Hepatocyte (in vitro differentiated cells): ENCODE data around the gene EXOC7. TPM values are rescaled to one million over a fixed set of nuclear protein-coding genes. Genes with fewer than 3 reads are reported as not detected.

Experiments
- DNase-seq: peaks from one replicate; pipeline ENCODE4 v3.0.0-alpha.2; 2016; ENCODE audit warnings: low spot score
- H2AFZ ChIP-seq: fragments of 200-600 bp; sonication (generic); 2 replicates; pipeline ENCODE4 v1.6.0; 2016; ENCODE audit warnings: antibody characterized with exemption, mild to moderate bottlenecking
- H3K27ac ChIP-seq: fragments of 200-600 bp; sonication (generic); 2 replicates; pipeline ENCODE4 v1.5.1; 2016; ENCODE audit warnings: mild to moderate bottlenecking
- H3K27me3 ChIP-seq: fragments of 200-600 bp; sonication (generic); 2 replicates; pipeline ENCODE4 v1.6.1; 2016
- H3K36me3 ChIP-seq: fragments of 200-600 bp; sonication (generic); replicated peaks from 2 replicates; pipeline ENCODE4 v1.5.1; 2016; ENCODE audit warnings: low read depth; ENCODE audit not compliant: insufficient read depth
- H3K4me1 ChIP-seq: fragments of 200-600 bp; sonication (generic); 2 replicates; pipeline ENCODE4 v1.5.1; 2016; ENCODE audit warnings: mild to moderate bottlenecking, moderate library complexity; ENCODE audit not compliant: insufficient read depth
- H3K4me2 ChIP-seq: fragments of 200-600 bp; sonication (generic); 2 replicates; pipeline ENCODE4 v1.6.0; 2016
- H3K4me3 ChIP-seq: fragments of 200-600 bp; sonication (generic); 2 replicates; pipeline ENCODE4 v1.5.1; 2016; ENCODE audit warnings: mild to moderate bottlenecking
- H3K79me2 ChIP-seq: fragments of 200-600 bp; sonication (generic); 2 replicates; pipeline ENCODE4 v1.6.0; 2017; ENCODE audit warnings: mild to moderate bottlenecking
- H3K9me2 ChIP-seq: fragments of 200-600 bp; sonication (generic); replicated peaks from 2 replicates; pipeline ENCODE4 v1.6.0; 2017; ENCODE audit warnings: mild to moderate bottlenecking; ENCODE audit not compliant: insufficient read depth
- H3K9me3 ChIP-seq: fragments of 200-600 bp; sonication (generic); 2 replicates; pipeline ENCODE4 v1.5.1; 2016; ENCODE audit warnings: low read depth, mild to moderate bottlenecking
- H4K20me1 ChIP-seq: fragments of 200-600 bp; sonication (generic); 2 replicates; pipeline ENCODE4 v1.6.0; 2016; ENCODE audit warnings: mild to moderate bottlenecking; ENCODE audit not compliant: insufficient read depth, poor library complexity, severe bottlenecking
- EZH2 ChIP-seq: fragments of 200-600 bp; sonication (generic); IDR thresholded peaks from 2 replicates; pipeline ENCODE4 v1.6.1; 2016; ENCODE audit warnings: antibody characterized with exemption, mild to moderate bottlenecking, borderline replicate concordance
- EZH2phosphoT487 ChIP-seq: fragments of 200-600 bp; sonication (generic); IDR thresholded peaks from one replicate; pipeline ENCODE4 v1.6.1; 2018; ENCODE audit warnings: antibody characterized with exemption, mild to moderate bottlenecking, low read depth, moderate library complexity; ENCODE audit not compliant: unreplicated experiment, severe bottlenecking
- WGBS: methylation state at CpG from one replicate; pipeline ENCODE4 v1.1.6; 2016; ENCODE audit warnings: low lambda C conversion rate; ENCODE audit errors: missing lambda C conversion rate; 5-methylcytosine and 5-hydroxymethylcytosine counted together
- polyA plus RNA-seq: library from polyadenylated mRNA; unstranded; fragments of >200 nt; fragmentation: Nextera tagmentation; extraction: Ambion mirVana; gene quantifications from 2 replicates; pipeline ENCODE4 v1.2.1, GENCODE V29; 2016
- total RNA-seq: library from RNA; depleted of rRNA; stranded (reverse); fragments of >200 nt; gene quantifications from 2 replicates; pipeline ENCODE4 v1.2.3, GENCODE V29; 2014
- TF ChIP-seq, protein P1 (sequence below): fragments of 200-600 bp; sonication (generic); IDR thresholded peaks from 2 replicates; pipeline ENCODE4 v1.5.1; 2016; ENCODE audit warnings: antibody characterized with exemption, mild to moderate bottlenecking; ENCODE audit not compliant: poor library complexity

The EXOC7 gene
- total and polyA plus RNA-seq, 2 experiments from 2014 or later: 92.9 to 95.6 TPM

- peak overlapping the region; percentile 97 for H3K4me2 ChIP-seq
- H3K36me3 ChIP-seq: no peaks in the 10 kb centered on the region
- no peak overlapping the region for H3K4me3 ChIP-seq
Measured at GRCh38 chr17:76138896-76139752, 35.5 kb upstream of the EXOC7 start.

GRCh38 chr17:76138234-76138895 is 34.8 kb upstream of the EXOC7 start:
- Histone ChIP-seq H3K36me3 (no peaks in the 10 kb centered on the region), H3K79me2 (no peaks in the 10 kb centered on the region), H3K4me2 (peak overlapping the region; percentile 73), H3K4me1 (peaks cover 34% of the 10 kb centered on the region), H3K9me3 (no peaks in the 10 kb centered on the region), H3K4me3 (no peak overlapping the region), H3K27me3 (peaks cover 69% of the 10 kb centered on the region), H3K27ac (peak overlapping the region; percentile 83), H2AFZ (peak overlapping the region; percentile 31), H3K9me2 (no peaks in the 10 kb centered on the region), H4K20me1 (no peaks in the 10 kb centered on the region)
- peak; percentile 78 for DNase-seq
- WGBS: 6% methylated on average over 20 of the region's 23 CpGs
- TF ChIP-seq EZH2phosphoT487 (no peak), EZH2 (no peak)
- TF ChIP-seq, protein P1, sequence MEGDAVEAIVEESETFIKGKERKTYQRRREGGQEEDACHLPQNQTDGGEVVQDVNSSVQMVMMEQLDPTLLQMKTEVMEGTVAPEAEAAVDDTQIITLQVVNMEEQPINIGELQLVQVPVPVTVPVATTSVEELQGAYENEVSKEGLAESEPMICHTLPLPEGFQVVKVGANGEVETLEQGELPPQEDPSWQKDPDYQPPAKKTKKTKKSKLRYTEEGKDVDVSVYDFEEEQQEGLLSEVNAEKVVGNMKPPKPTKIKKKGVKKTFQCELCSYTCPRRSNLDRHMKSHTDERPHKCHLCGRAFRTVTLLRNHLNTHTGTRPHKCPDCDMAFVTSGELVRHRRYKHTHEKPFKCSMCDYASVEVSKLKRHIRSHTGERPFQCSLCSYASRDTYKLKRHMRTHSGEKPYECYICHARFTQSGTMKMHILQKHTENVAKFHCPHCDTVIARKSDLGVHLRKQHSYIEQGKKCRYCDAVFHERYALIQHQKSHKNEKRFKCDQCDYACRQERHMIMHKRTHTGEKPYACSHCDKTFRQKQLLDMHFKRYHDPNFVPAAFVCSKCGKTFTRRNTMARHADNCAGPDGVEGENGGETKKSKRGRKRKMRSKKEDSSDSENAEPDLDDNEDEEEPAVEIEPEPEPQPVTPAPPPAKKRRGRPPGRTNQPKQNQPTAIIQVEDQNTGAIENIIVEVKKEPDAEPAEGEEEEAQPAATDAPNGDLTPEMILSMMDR: no peak

More at GRCh38 chr17:76138896-76139752, 35.5 kb upstream of the EXOC7 start:
- peaks cover 34% of the 10 kb centered on the region for H3K4me1 ChIP-seq
- peaks cover 61% of the 10 kb centered on the region for H3K27me3 ChIP-seq
- DNase-seq: no peak
- TF ChIP-seq, protein P1: no peak
- no peak for TF ChIP-seq EZH2phosphoT487
- TF ChIP-seq EZH2: peak; percentile 5
- no peak overlapping the region for H2AFZ ChIP-seq
- H3K9me2 ChIP-seq: no peaks in the 10 kb centered on the region
- 40% methylated on average over 15 of the region's 15 CpGs for WGBS
- no peaks in the 10 kb centered on the region for H3K79me2 ChIP-seq
- H3K27ac ChIP-seq: no peak overlapping the region
- H4K20me1 ChIP-seq: no peaks in the 10 kb centered on the region
- no peaks in the 10 kb centered on the region for H3K9me3 ChIP-seq

DNA sequence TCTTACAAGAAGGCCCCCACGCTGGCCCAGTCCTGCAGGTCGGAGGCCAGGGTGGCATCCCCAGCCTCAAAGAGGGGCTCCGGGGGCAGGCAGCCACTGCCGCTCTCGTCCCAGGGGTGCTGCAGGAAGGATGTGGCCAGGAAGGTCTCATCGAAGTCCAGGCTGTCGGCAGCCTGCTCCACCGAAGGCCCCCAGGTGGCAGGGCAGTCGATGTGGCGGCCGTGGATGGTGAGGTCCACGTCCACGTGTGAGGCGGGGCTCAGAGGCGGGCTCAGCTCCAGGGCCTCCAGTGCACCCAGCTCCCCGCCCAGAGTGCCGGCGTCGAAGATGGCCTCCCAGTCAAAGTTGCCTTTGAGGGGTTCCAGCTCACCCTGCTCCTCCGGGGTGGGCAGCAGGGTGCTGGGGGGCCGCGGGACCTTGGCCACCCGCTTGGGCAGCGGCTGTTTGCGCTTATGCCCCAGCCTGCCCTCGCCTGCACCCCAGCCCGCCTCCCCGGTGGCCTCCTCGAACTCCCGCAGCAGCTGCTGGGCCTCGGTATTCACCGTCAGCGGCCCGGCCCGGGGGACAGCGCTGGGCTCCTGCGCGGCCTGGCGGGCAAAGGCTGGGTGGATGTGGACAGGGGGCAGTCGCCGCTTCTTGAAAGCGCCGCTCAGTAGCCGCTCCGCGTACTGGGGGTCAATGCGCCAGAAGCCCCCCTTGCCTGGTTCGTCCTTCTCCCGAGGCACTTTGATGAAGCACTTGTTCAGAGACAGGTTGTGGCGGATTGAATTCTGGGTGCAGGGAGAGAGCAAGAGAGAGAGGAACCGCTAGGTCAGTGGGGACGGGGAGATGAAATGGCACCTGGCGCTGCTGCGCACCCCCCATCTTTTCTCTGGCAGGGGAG is 34.0 kb upstream of the EXOC7 start:
- Histone ChIP-seq H3K9me3 (no peaks in the 10 kb centered on the region), H2AFZ (peak overlapping the region; percentile 31), H3K27ac (peak overlapping the region; percentile 83), H3K9me2 (no peaks in the 10 kb centered on the region), H3K79me2 (no peaks in the 10 kb centered on the region), H4K20me1 (no peaks in the 10 kb centered on the region), H3K4me3 (no peak overlapping the region), H3K36me3 (no peaks in the 10 kb centered on the region), H3K4me2 (peak overlapping the region; percentile 73), H3K27me3 (peaks cover 72% of the 10 kb centered on the region), H3K4me1 (peaks cover 40% of the 10 kb centered on the region)
- TF ChIP-seq EZH2: no peak
- TF ChIP-seq, protein P1: no peak
- TF ChIP-seq EZH2phosphoT487: no peak
- 43% methylated on average over 50 of the region's 54 CpGs for WGBS
- DNase-seq: no peak
